ENCODE results near the gene RTN1. TPM values are rescaled to one million over a fixed set of nuclear protein-coding genes. Genes with fewer than 3 reads are reported as not detected.

RTN1 gene
- total and polyA plus RNA-seq, 9 of the 15 experiments (the other 6 are each of a cell fraction or from before 2014, with no cell fraction given) = 0.03 to 0.09 TPM; not detected in 7

DNA sequence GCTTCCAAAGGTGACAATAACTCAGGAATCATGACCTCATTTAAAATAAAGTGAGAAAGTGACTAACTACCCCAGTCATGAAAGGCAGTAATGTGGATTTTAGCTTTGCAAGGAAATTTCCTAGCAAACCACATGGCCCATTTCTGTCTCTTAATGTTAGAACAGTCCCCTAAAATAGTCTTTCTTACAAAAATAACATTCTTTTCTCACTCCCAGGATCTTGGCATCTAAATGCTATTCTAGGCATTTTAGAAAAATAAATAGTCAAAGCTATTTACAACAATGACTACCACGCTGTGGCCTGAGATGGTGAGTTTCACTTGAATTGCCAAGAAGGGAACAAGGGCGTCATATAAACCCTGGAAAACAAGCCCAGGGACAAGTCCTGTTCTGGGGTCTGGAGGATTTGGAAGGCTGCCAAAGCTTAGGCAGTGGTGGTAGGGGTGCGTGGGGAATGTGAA, 192.8 kb downstream of the RTN1 start:
- Histone ChIP-seq H3K27ac (ENCODE audit: extremely low read depth, low read depth, low read length) (no peak overlapping the region), H3K4me1 (replicated peaks in 1 of 2; ENCODE audit: control insufficient read depth in 2 of 2, insufficient read depth in 2 of 2, low read length in 2 of 2) (no peaks in the 10 kb centered on the region), H3K27me3 (ENCODE audit: control insufficient read depth in 2 of 2, insufficient read depth in 2 of 2, low read length in 2 of 2) (no peaks in the 10 kb centered on the region), H3K36me3 (ENCODE audit: control insufficient read depth, insufficient read depth, low read length) (no peaks in the 10 kb centered on the region), H3K9me1 (ENCODE audit: control insufficient read depth, insufficient read depth, low read length) (no peaks in the 10 kb centered on the region), H3K79me2 (ENCODE audit: control insufficient read depth, insufficient read depth, low read length) (no peaks in the 10 kb centered on the region), H3K4me3 (no peak overlapping the region), H3K4me2 (ENCODE audit: insufficient read depth, low read length) (no peak overlapping the region), H3K9me3 (replicated peaks; ENCODE audit: control insufficient read depth, insufficient read depth, low read depth, low read length) (no peaks in the 10 kb centered on the region), H2AFZ (ENCODE audit: low read depth, low read length) (no peak overlapping the region), H3K9ac (ENCODE audit: insufficient read depth in 1 of 2, low read depth in 2 of 2, low read length in 2 of 2) (no peak overlapping the region), H4K20me1 (replicated peaks; ENCODE audit: control insufficient read depth, insufficient read depth, low read length) (no peaks in the 10 kb centered on the region)
- ATAC-seq (no peak), FAIRE-seq (no peak), DNase-seq (ENCODE audit: extremely low read depth in 1 of 4, low spot score in 3 of 4) (no peak)
- no peak for TF ChIP-seq CHD1 (IDR thresholded peaks at IDR 0.05; ENCODE audit: low read length)
- in situ Hi-C loops (cut with MboI) = no loop called here
- BruUV-seq (replicated peaks) = no TSS peak
- ChIA-PET CTCF (ENCODE audit: low intra/inter-chr PET ratio) (no interaction called here), POLR2A (no interaction called here)
- 0% methylated on average over 3 of the region's 3 CpGs for WGBS (ENCODE audit: insufficient coverage, low coverage, missing lambda C conversion rate)
- intact Hi-C loops (cut with micrococcal nuclease) = no loop called here

DNA sequence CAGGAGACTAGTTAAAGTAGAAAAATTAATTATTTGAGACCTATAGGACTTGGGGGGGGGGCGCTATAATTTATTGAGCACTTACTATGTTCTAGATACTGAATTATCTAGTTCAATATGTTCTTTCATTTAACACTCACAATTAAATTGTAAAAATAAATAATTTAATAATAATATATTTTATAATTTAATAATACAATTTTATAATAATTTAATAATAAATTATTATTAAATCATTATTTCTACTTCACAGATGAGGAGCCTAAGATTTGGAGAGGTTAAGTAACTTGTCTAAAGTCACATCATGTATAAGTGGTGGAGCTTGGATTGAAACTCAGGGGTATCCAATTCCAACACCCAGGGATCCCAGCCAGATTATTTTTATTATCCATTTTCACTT, 195.2 kb downstream of the RTN1 start:
- Histone ChIP-seq H3K27ac (ENCODE audit: extremely low read depth, low read depth, low read length) (no peak overlapping the region), H2AFZ (ENCODE audit: low read depth, low read length) (no peak overlapping the region), H3K9ac (ENCODE audit: insufficient read depth in 1 of 2, low read depth in 2 of 2, low read length in 2 of 2) (no peak overlapping the region), H3K27me3 (ENCODE audit: control insufficient read depth in 2 of 2, insufficient read depth in 2 of 2, low read length in 2 of 2) (no peaks in the 10 kb centered on the region), H3K4me2 (ENCODE audit: insufficient read depth, low read length) (no peak overlapping the region), H3K4me1 (replicated peaks in 1 of 2; ENCODE audit: control insufficient read depth in 2 of 2, insufficient read depth in 2 of 2, low read length in 2 of 2) (no peaks in the 10 kb centered on the region), H3K4me3 (no peak overlapping the region), H3K79me2 (ENCODE audit: control insufficient read depth, insufficient read depth, low read length) (no peaks in the 10 kb centered on the region), H4K20me1 (replicated peaks; ENCODE audit: control insufficient read depth, insufficient read depth, low read length) (no peaks in the 10 kb centered on the region), H3K9me1 (ENCODE audit: control insufficient read depth, insufficient read depth, low read length) (no peaks in the 10 kb centered on the region), H3K9me3 (replicated peaks; ENCODE audit: control insufficient read depth, insufficient read depth, low read depth, low read length) (no peaks in the 10 kb centered on the region), H3K36me3 (ENCODE audit: control insufficient read depth, insufficient read depth, low read length) (no peaks in the 10 kb centered on the region)
- no TSS peak for BruUV-seq (replicated peaks)
- ATAC-seq (no peak), DNase-seq (ENCODE audit: extremely low read depth in 1 of 4, low spot score in 3 of 4) (no peak), FAIRE-seq (no peak)
- ChIA-PET CTCF (ENCODE audit: low intra/inter-chr PET ratio) (no interaction called here), POLR2A (no interaction called here)
- intact Hi-C loops (cut with micrococcal nuclease) (no loop called here), in situ Hi-C loops (cut with MboI) (no loop called here)
- 0% methylated on average over 1 of the region's 1 CpG for WGBS (ENCODE audit: insufficient coverage, low coverage, missing lambda C conversion rate)
- no peak for TF ChIP-seq KAT7 (CRISPR knock-in tag; IDR thresholded peaks at IDR 0.05; ENCODE audit: borderline replicate concordance)

Data from K562 (cell line).